DND-41 (cell line): ENCODE data around the gene EDDM13.

Experiments
- CTCF ChIP-seq: IDR thresholded peaks from 2 replicates; pipeline ENCODE4 v1.5.1; 2012; ENCODE audit warnings: borderline replicate concordance, low read length, moderate library complexity, mild to moderate bottlenecking; ENCODE audit not compliant: poor library complexity, severe bottlenecking; ENCODE audit errors: extremely low read depth
- EZH2 ChIP-seq: IDR thresholded peaks from 3 replicates; pipeline ENCODE4 v1.6.1; 2012; ENCODE audit warnings: borderline replicate concordance, low read depth, mild to moderate bottlenecking, moderate library complexity, low read length, inconsistent platforms; ENCODE audit not compliant: severe bottlenecking

GRCh38 chr19:56310462-56310861 is 37.9 kb downstream of the EDDM13 start:
- TF ChIP-seq CTCF (no peak), EZH2 (no peak)
